Measurements from ENCODE around the gene USP17L18. TPM values are rescaled to one million over a fixed set of nuclear protein-coding genes. Genes with fewer than 3 reads are reported as not detected.
"Not testable (repeated sequence)": the region's sequence is repeated elsewhere in the genome, so short reads cannot be mapped to it uniquely, and the experiment has no call there.

Gene USP17L18
- total RNA-seq, 1 donor from 2014 or later = not detected

DNA sequence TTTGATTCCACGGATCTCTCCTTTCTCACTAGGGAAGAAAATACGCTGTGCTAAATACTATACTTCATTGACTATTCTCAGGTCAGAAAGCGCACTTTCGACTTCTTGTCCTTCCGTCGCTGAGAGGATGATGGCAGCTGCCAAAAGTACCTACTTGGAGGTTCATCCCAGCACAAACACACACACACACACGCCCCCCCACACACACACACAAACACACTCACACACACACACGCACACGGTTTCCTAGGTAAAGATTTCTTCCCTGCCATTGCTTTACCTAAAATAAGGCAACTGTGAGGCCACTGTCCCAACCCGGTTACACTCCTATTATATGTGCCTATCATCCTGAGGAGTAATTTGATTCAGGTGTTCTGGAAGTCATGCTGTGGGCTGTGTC lies 23.3 kb downstream of the USP17L18 start:
- H3K27me3 ChIP-seq (ENCODE audit: control insufficient read depth, insufficient read depth, low read length); H3K4me3 ChIP-seq (ENCODE audit: low read depth, low read length); DNase-seq (ENCODE audit: low read depth); H3K36me3 ChIP-seq (ENCODE audit: control insufficient read depth, insufficient read depth, low read length): not testable (repeated sequence)

Other genes starting within 250 kb of the USP17L18 start
- gene FAM90A26, start 78.2 kb upstream of the USP17L18 start, total RNA-seq = not detected in 2 replicates
- gene USP17L10, start 38.0 kb upstream of the USP17L18 start, total RNA-seq = not detected in 2 replicates
- not detected in 2 replicates for gene USP17L11, start 33.2 kb upstream of the USP17L18 start, total RNA-seq
- gene USP17L12, start 28.5 kb upstream of the USP17L18 start, total RNA-seq = not detected in 2 replicates
- not detected in 2 replicates for gene USP17L13, start 23.7 kb upstream of the USP17L18 start, total RNA-seq
- gene USP17L15, start 14.2 kb upstream of the USP17L18 start, total RNA-seq = not detected in 2 replicates
- not detected in 2 replicates for gene USP17L17, start 4.8 kb upstream of the USP17L18 start, total RNA-seq
- not detected in 2 replicates for gene USP17L19, start 4.7 kb downstream of the USP17L18 start, total RNA-seq
- gene USP17L20, start 9.5 kb downstream of the USP17L18 start, total RNA-seq = not detected in 2 replicates
- not detected in 2 replicates for gene USP17L21, start 14.2 kb downstream of the USP17L18 start, total RNA-seq
- not detected in 2 replicates for gene USP17L22, start 19.0 kb downstream of the USP17L18 start, total RNA-seq
- not detected in 2 replicates for gene USP17L24, start 76.5 kb downstream of the USP17L18 start, total RNA-seq
- not detected in 2 replicates for gene USP17L25, start 81.3 kb downstream of the USP17L18 start, total RNA-seq
- gene USP17L26, start 86.0 kb downstream of the USP17L18 start, total RNA-seq = not detected in 2 replicates
- not detected in 2 replicates for gene USP17L5, start 90.8 kb downstream of the USP17L18 start, total RNA-seq
- not detected in 2 replicates for gene USP17L27, start 95.5 kb downstream of the USP17L18 start, total RNA-seq
- not detected in 2 replicates for gene USP17L28, start 100.3 kb downstream of the USP17L18 start, total RNA-seq
- gene USP17L29, start 105.0 kb downstream of the USP17L18 start, total RNA-seq = not detected in 2 replicates
- gene USP17L30, start 114.5 kb downstream of the USP17L18 start, total RNA-seq = not detected in 2 replicates
- not detected in 2 replicates for gene DEFB131A, start 195.8 kb downstream of the USP17L18 start, total RNA-seq

All from kidney epithelial cell (primary cell).